Thyroid gland (tissue), 4 donors: ENCODE measurements around the gene XPNPEP1.

ENCODE experiments used
- CTCF ChIP-seq, 6 experiments: fragments of 200-600 bp in 3 of 6; fragments of 450-650 bp in 3 of 6; sonication (generic) in 3 of 6; IDR thresholded peaks; one replicate each; pipeline ENCODE4 v1.5.1; 2016 to 2019; ENCODE audit warnings: antibody characterized with exemption in 6 of 6, mild to moderate bottlenecking in 2 of 6, inconsistent platforms in 1 of 6, moderate library complexity in 1 of 6
- POLR2A ChIP-seq, 2 donors: fragments of 450-650 bp; IDR thresholded peaks; one replicate each; pipeline ENCODE4 v1.6.1; 2017; ENCODE audit warnings: antibody characterized with exemption in 2 of 2, mild to moderate bottlenecking in 2 of 2, moderate library complexity in 1 of 2

DNA sequence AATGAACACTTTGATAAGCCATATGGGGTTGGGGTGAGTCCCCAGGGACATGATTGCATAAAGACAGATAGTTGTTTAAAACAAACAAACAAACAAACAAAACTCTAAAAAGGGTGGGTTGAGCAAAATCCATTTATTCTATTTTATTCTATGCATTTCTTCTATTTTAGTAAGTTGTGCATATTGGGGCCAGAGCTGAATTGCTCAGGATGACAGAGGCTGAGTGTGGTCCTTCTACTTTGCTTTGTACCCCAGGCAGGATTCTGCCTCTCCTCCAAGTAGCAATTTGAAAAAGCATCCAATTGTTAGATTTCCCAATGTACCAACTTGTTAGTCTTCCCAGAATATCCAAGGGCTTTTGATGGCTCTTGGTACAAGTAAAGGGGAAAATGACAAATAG, 29.2 kb upstream of the XPNPEP1 start:
- TF ChIP-seq CTCF (IDR thresholded peaks at IDR 0.05) = no peak
- no peak for TF ChIP-seq POLR2A (IDR thresholded peaks at IDR 0.05)
